PC-9 (cell line): ENCODE measurements around the gene LIF. TPM values are rescaled to one million over a fixed set of nuclear protein-coding genes. Genes with fewer than 3 reads are reported as not detected.

Experiments used
- BruUV-seq: library from RNA; stranded (reverse); fragments of 400-500 nt; replicated peaks from 2 replicates; lab custom pipeline; 2021; lab: Mats Ljungman, UMichigan
- CTCF ChIA-PET: fragments of 300-600 bp; sonication (Branson Sonifier 250); formaldehyde crosslinking; loops from one replicate; lab custom pipeline; 2022; ENCODE audit warnings: antibody characterized with exemption; lab: Charles Lee
- POLR2A ChIA-PET: fragments of 300-600 bp; sonication (Branson Sonifier 250); formaldehyde crosslinking; loops from one replicate; lab custom pipeline; 2022; ENCODE audit warnings: antibody characterized with exemption; ENCODE audit not compliant: unreplicated experiment; lab: Charles Lee
- DNase-seq, 2 experiments: peaks; one replicate each; pipeline versions ENCODE4 v3.0.0 to v3.0.0-alpha.2; 2015 to 2022; ENCODE audit warnings: mixed read lengths in 1 of 2
- H2AFZ ChIP-seq: fragments of 200-600 bp; sonication (generic); 2 replicates; pipeline ENCODE4 v1.8.1; 2017; ENCODE audit warnings: antibody characterized with exemption
- H3F3A ChIP-seq: fragments of 200-600 bp; sonication (generic); 2 replicates; pipeline ENCODE4 v1.8.1; 2017; ENCODE audit warnings: antibody characterized with exemption, mild to moderate bottlenecking, low read depth; ENCODE audit not compliant: insufficient read depth
- H3K27ac ChIP-seq: fragments of 200-600 bp; sonication (generic); 2 replicates; pipeline ENCODE4 v1.6.1; 2016; ENCODE audit warnings: mixed run types
- H3K27me3 ChIP-seq: fragments of 200-600 bp; sonication (generic); 2 replicates; pipeline ENCODE4 v1.6.1; 2016; ENCODE audit warnings: low read depth, mixed run types; ENCODE audit not compliant: insufficient read depth
- H3K36me3 ChIP-seq: fragments of 200-600 bp; sonication (generic); 2 replicates; pipeline ENCODE4 v1.6.1; 2016; ENCODE audit warnings: low read depth, mixed run types
- H3K4me1 ChIP-seq: fragments of 200-600 bp; sonication (generic); replicated peaks from 2 replicates; pipeline ENCODE4 v1.6.1; 2016; ENCODE audit warnings: mixed run types; ENCODE audit not compliant: insufficient read depth
- H3K4me2 ChIP-seq: fragments of 200-600 bp; sonication (generic); 2 replicates; pipeline ENCODE4 v1.6.1; 2017; ENCODE audit warnings: mixed run types
- H3K4me3 ChIP-seq: fragments of 200-600 bp; sonication (generic); 2 replicates; pipeline ENCODE4 v1.6.1; 2016; ENCODE audit warnings: mixed run types
- H3K79me2 ChIP-seq: fragments of 200-600 bp; sonication (generic); 2 replicates; pipeline ENCODE4 v1.6.1; 2017; ENCODE audit warnings: low read depth, mixed run types
- H3K9me2 ChIP-seq: fragments of 200-600 bp; sonication (generic); 2 replicates; pipeline ENCODE4 v1.8.1; 2017; ENCODE audit warnings: mild to moderate bottlenecking; ENCODE audit not compliant: insufficient read depth
- H3K9me3 ChIP-seq: fragments of 200-600 bp; sonication (generic); 2 replicates; pipeline ENCODE4 v1.8.1; 2016; ENCODE audit warnings: low read depth; ENCODE audit not compliant: insufficient read depth
- H4K20me1 ChIP-seq: fragments of 200-600 bp; sonication (generic); 2 replicates; pipeline ENCODE4 v1.8.1; 2017; ENCODE audit not compliant: insufficient read depth
- CTCF ChIP-seq: fragments of 200-600 bp; sonication (generic); conservative IDR thresholded peaks from 2 replicates; pipeline ENCODE4 v1.6.1; 2017; ENCODE audit warnings: mixed run types, antibody characterized with exemption, mild to moderate bottlenecking, moderate library complexity
- EZH2 ChIP-seq: fragments of 200-600 bp; sonication (generic); IDR thresholded peaks from 2 replicates; pipeline ENCODE4 v1.8.0; 2017; ENCODE audit warnings: antibody characterized with exemption, low read depth
- intact Hi-C: fragments of 100-400 bp; cut with micrococcal nuclease; formaldehyde crosslinking; loops from one replicate; pipeline ENCODE4 v1.10.0; 2022; ENCODE audit not compliant: unreplicated experiment
- total RNA-seq: library from RNA; stranded (reverse); gene quantifications from 2 replicates; pipeline ENCODE4 v1.2.3, GENCODE V29; 2021

The LIF gene
- total RNA-seq, 1 experiment from 2014 or later, result 17.4 TPM

GRCh38 chr22:30226192-30226832 lies 20.2 kb downstream of the LIF start:
- Histone ChIP-seq H3K27me3 (no peaks in the 10 kb centered on the region), H3K9me2 (no peaks in the 10 kb centered on the region), H3K4me2 (0 out of 2 replicates have a peak overlapping the region, but pooled peaks have one; percentile 10), H3K27ac (peak overlapping the region; percentile 89), H3F3A (peaks cover 58% of the 10 kb centered on the region), H3K4me1 (peaks cover 81% of the 10 kb centered on the region), H3K4me3 (no peak overlapping the region), H3K79me2 (no peaks in the 10 kb centered on the region), H2AFZ (no peak overlapping the region), H3K36me3 (no peaks in the 10 kb centered on the region), H4K20me1 (no peaks in the 10 kb centered on the region), H3K9me3 (no peaks in the 10 kb centered on the region)
- TF ChIP-seq CTCF (no peak), EZH2 (no peak)
- no TSS peak for BruUV-seq
- intact Hi-C loops, result no loop called here
- ChIA-PET CTCF (no interaction called here), POLR2A (no interaction called here)
- DNase-seq, result no peak

- peaks cover 75% of the 10 kb centered on the region for H3K4me1 ChIP-seq
- no peaks in the 10 kb centered on the region for H3K27me3 ChIP-seq
- no peak overlapping the region for H2AFZ ChIP-seq
- peak overlapping the region; percentile 50 for H3K4me2 ChIP-seq
- CTCF ChIA-PET, result interaction anchor here (0.6 kb wide), 1 partner anchor 90 kb away, joined by 3 read pairs; no protein-coding TSS in a partner anchor
- H3K9me3 ChIP-seq, result no peaks in the 10 kb centered on the region
- intact Hi-C loops, result no loop called here
- POLR2A ChIA-PET, result interaction anchor here (0.6 kb wide), 4 partner anchors 10 to 661 kb away, joined by 3 to 5 read pairs (median 3); no protein-coding TSS in a partner anchor
- peak overlapping the region; percentile 89 for H3K27ac ChIP-seq
- no peak for TF ChIP-seq EZH2
- TF ChIP-seq CTCF, result no peak
- no TSS peak for BruUV-seq
- H4K20me1 ChIP-seq, result no peaks in the 10 kb centered on the region
- H3K9me2 ChIP-seq, result no peaks in the 10 kb centered on the region
- peak in 1 of 2 experiments; percentile 59 for DNase-seq
- no peaks in the 10 kb centered on the region for H3K79me2 ChIP-seq
- no peak overlapping the region for H3K4me3 ChIP-seq
- no peaks in the 10 kb centered on the region for H3K36me3 ChIP-seq
- peaks cover 58% of the 10 kb centered on the region for H3F3A ChIP-seq
Observed at GRCh38 chr22:30225220-30225927, 21.2 kb downstream of the LIF start.

- H3F3A ChIP-seq, result peaks cover 52% of the 10 kb centered on the region
- no peaks in the 10 kb centered on the region for H4K20me1 ChIP-seq
- no peaks in the 10 kb centered on the region for H3K9me3 ChIP-seq
- H3K4me1 ChIP-seq, result peaks cover 68% of the 10 kb centered on the region
- no peaks in the 10 kb centered on the region for H3K9me2 ChIP-seq
- TF ChIP-seq CTCF, result no peak; the same call in 1 of the 2 replicates
- TF ChIP-seq EZH2, result no peak
- intact Hi-C loops, result loop anchor here (1.0 kb wide), 1 partner anchor 28 kb away; no protein-coding TSS in a partner anchor
- peak overlapping the region; percentile 50 for H3K4me2 ChIP-seq
- no peak overlapping the region for H2AFZ ChIP-seq
- H3K27ac ChIP-seq, result peak overlapping the region; percentile 89
- H3K27me3 ChIP-seq, result no peaks in the 10 kb centered on the region
- CTCF ChIA-PET, result interaction anchor here (0.5 kb wide), 1 partner anchor 15 kb away, joined by 7 read pairs; no protein-coding TSS in a partner anchor
- POLR2A ChIA-PET, result no interaction called here
- no TSS peak for BruUV-seq
- H3K36me3 ChIP-seq, result no peaks in the 10 kb centered on the region
- DNase-seq, result peak; percentile 71 to 94
- H3K4me3 ChIP-seq, result no peak overlapping the region
- H3K79me2 ChIP-seq, result no peaks in the 10 kb centered on the region
Observed at GRCh38 chr22:30224161-30224857, 22.2 kb downstream of the LIF start.
